GM21423 (cell line): Measurements from ENCODE around the gene SNX8.
A peak's percentile ranks its signal among the peaks of the same experiment; 100 is the strongest.

ENCODE experiments used
- ATAC-seq: cut with Tn5 transposase; IDR thresholded peaks from one replicate; pipeline ENCODE4 v1.9.1; 2021; ENCODE audit warnings: mild to moderate bottlenecking, moderate library complexity; ENCODE audit not compliant: unreplicated experiment

The SNX8 gene

GRCh38 chr7:2209146-2209960, 104.9 kb downstream of the SNX8 start:
- peak; percentile 48 for ATAC-seq

DNA sequence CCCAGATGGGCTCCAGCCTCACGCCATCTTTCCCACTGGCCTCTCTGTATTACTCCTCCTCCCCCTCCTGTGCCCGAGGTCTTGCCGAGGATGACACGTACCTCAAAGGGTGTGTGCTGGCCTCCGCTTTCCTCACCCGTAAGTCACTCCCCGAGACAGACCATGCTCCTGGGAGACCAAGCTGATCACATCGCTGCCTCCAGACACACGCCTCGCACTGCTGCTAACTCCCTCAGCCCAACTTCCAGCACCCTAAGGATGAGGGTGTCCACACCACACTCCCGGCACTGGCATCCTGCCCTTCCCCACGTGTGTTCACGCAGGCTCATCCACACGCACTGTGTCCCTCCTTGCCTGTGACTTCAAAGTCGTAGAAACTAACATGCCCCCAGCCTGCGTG, 105.5 kb downstream of the SNX8 start:
- ATAC-seq: no peak

DNA sequence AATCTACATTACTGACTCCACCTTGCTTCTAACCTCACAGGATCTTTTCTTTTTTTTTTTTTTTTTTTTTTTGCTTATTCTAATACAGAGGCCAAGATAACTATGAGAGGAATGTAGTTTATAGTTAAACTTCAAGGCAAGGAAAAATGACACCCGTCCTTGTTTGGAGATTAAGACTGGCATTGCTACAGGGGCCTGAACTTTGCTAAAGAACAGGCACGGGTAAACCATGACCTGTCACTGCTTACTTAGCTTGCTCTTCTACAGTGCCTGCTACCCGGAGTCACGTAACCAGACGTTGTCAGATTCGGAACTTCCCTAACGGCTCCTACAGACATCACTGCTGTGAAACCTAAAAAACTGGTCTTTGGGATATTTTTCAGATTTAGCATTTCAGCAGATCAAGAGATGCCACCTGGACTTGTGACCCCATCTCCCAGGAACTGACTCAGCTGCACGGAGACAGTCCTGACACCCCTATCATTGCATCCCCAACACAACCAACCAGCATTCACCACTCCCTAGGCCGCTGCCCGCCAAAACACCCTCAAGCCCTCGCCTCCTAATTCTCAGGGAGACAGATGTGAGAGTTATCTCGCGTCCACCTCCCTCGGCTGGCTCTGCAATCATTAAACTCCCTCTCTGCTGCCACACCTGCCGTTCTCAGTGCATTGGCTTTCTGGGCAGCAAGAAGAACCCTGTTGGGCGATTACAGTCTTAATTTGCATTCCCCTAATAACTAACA, 109.0 kb downstream of the SNX8 start:
- ATAC-seq: no peak

DNA sequence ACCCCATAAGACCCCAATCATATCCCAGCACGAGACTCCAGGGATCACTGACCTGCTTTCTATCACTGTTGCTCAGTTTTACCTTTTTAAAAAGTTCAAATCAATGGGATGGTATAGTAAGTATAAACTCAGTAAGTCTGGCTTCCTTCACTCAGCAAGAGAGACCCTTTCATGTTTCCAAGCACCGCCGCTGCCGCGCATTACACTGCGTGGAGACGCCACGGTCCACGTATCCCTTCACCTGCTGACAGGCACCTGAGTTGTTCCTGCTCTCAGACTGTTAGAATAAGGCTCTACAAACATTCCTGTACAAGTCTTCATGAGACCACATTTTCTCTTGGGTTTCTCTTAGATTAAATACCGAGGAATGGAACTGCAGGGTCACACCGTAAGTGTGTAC, 109.8 kb downstream of the SNX8 start:
- no peak for ATAC-seq

- no peak for ATAC-seq
Measured at GRCh38 chr7:2203766-2204300, 110.4 kb downstream of the SNX8 start.

DNA sequence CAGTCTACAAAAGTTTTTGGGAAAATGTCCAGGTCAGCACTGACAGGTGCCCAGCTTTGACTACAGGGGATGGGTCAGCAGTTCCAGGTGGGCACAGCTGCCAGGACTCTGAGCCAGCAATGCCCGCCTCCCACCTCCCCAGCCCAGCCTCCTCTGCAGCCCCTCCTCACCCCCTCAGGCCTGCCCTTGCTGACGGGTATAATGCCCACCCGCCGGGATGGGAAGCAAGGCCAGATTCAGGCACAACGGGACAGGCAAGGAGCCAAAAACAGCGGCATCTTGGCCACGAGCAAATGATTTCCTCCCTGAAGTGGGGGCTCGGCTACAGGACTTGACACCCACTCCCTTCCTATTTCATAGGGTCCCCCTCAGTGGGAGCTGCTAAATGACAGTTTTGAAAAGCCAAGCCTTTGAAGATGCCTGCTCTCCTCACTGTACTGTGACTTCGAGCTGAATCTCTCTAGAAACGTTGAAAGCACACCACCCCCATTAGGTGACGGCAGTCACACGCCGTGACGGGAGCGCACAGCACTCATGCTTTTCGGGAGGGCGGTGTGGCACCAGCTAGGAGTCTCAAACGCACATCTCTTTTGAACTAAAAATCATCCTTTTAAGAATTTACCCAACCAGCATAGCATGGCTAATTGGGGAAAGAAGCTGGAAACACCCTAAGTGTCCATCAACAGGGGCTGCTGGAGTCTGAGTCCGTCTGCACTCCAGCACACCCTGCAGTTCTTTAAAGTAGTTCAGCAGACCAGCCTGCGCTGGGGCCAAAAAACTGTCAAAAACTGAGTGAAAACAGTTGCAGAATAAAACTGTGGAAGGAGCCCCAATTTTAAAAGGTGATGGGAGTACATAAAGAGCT, 111.1 kb downstream of the SNX8 start:
- no peak for ATAC-seq

GRCh38 chr7:2202361-2202761, 111.9 kb downstream of the SNX8 start:
- ATAC-seq: no peak
